NT2/D1 (cell line): ENCODE results near the gene VARS1.

Experiments used
- DNase-seq: peaks from one replicate; pipeline ENCODE4 v3.0.0-alpha.2; 2011; ENCODE audit warnings: low read depth, low spot score
- H3K27me3 ChIP-seq: 2 replicates; pipeline ENCODE4 v1.6.0; 2011; ENCODE audit warnings: mild to moderate bottlenecking; ENCODE audit not compliant: insufficient read length, insufficient read depth
- H3K36me3 ChIP-seq: 2 replicates; pipeline ENCODE4 v1.6.1; 2011; ENCODE audit warnings: mild to moderate bottlenecking, low read length, mixed read lengths; ENCODE audit not compliant: insufficient read depth, insufficient read length
- H3K4me1 ChIP-seq: 2 replicates; pipeline ENCODE4 v1.5.1; 2011; ENCODE audit not compliant: insufficient read depth, insufficient read length
- H3K4me3 ChIP-seq: 2 replicates; pipeline ENCODE4 v1.5.1; 2011; ENCODE audit warnings: low read depth; ENCODE audit not compliant: insufficient read length
- H3K9ac ChIP-seq: 2 replicates; pipeline ENCODE4 v1.6.0; 2011; ENCODE audit warnings: low read depth; ENCODE audit not compliant: insufficient read length
- H3K9me3 ChIP-seq: 2 replicates; pipeline ENCODE4 v1.5.1; 2011; ENCODE audit warnings: mild to moderate bottlenecking, low read length; ENCODE audit not compliant: insufficient read depth
- SUZ12 ChIP-seq: IDR thresholded peaks from 2 replicates; pipeline ENCODE4 v1.6.1; 2011; ENCODE audit not compliant: insufficient read length, insufficient read depth; ENCODE audit errors: extremely low read depth
- YY1 ChIP-seq: IDR thresholded peaks from 2 replicates; pipeline ENCODE4 v1.6.1; 2011; ENCODE audit not compliant: insufficient read length, insufficient read depth
- ZNF274 ChIP-seq: IDR thresholded peaks from 2 replicates; pipeline ENCODE4 v1.6.1; 2011; ENCODE audit warnings: mild to moderate bottlenecking, low read depth, low read length

VARS1 gene

DNA sequence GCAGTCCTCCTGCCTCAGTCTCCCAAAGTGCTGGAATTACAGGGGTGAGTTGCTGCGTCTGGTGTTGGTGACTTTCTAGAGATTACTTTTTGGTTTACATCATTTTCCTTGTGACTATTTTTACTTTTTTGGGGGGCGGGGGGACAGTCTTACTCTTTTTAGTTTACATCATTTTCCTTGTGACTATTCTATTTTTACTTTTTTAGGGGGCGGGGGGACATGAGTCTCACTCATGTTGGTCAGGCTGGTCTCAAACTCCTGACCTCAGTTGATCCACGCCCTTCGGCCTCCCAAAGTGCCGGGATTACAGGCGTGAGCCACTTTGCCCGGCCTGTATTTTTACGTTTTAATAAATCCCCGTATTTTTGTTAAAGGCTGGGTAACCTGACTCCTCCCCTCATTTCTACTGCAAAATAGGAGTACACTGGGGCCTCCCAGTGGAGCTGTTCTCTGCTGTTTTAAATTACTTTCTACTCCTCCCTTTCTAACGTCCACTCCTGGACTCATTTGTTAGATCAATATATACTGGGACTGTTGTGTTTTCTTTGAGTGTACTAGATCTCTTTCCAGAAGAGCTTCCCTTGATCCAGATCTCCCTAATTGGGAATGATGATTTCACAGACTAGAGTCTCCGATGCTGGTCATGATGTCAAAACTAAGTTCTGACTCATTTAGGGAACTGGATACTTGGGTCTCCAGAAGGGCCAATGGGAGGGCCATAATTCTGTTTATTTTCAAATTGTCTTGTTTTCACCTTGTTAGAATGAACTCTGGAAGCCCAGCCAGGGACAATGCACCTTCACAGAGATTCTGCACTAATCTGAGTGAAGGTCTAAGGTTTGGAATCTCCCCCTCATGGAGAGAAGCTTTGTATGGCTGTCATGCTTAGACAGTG is 41.2 kb upstream of the VARS1 start:
- no peak for DNase-seq
- no peaks in the 10 kb centered on the region for H3K27me3 ChIP-seq
- TF ChIP-seq SUZ12 (no peak), YY1 (no peak), ZNF274 (no peak)
- H3K4me1 ChIP-seq = no peaks in the 10 kb centered on the region
- peaks cover 62% of the 10 kb centered on the region for H3K36me3 ChIP-seq
- H3K9ac ChIP-seq = peak overlapping the region; percentile 100
- H3K9me3 ChIP-seq = no peaks in the 10 kb centered on the region
- H3K4me3 ChIP-seq = peak overlapping the region; percentile 95

DNA sequence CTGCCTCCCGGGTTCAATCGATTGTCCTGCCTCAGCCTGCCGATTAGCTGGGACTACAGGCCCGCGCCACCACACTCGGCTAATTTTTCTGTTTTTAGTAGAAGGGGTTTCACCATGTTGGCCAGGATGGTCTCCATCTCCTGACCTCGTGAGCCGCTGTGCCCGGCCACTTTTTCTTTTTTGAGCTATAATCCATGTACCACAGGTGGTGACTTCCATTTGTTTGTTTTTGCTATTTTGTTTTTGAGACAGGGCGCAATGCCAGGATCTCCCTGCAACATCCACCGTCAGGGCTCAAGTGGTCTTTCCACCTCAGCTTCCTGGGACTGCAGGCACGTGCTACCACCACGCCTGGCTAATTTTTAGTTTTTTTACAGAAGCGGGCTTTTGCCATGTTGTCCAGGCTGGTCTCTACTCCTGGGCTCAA is 40.5 kb upstream of the VARS1 start:
- TF ChIP-seq SUZ12 = no peak
- no peak for TF ChIP-seq ZNF274
- no peak for TF ChIP-seq YY1
- Histone ChIP-seq H3K27me3 (no peaks in the 10 kb centered on the region), H3K4me3 (peak overlapping the region; percentile 95), H3K9ac (peak overlapping the region; percentile 100), H3K4me1 (no peaks in the 10 kb centered on the region), H3K36me3 (peaks cover 61% of the 10 kb centered on the region), H3K9me3 (no peaks in the 10 kb centered on the region)
- DNase-seq = no peak

DNA sequence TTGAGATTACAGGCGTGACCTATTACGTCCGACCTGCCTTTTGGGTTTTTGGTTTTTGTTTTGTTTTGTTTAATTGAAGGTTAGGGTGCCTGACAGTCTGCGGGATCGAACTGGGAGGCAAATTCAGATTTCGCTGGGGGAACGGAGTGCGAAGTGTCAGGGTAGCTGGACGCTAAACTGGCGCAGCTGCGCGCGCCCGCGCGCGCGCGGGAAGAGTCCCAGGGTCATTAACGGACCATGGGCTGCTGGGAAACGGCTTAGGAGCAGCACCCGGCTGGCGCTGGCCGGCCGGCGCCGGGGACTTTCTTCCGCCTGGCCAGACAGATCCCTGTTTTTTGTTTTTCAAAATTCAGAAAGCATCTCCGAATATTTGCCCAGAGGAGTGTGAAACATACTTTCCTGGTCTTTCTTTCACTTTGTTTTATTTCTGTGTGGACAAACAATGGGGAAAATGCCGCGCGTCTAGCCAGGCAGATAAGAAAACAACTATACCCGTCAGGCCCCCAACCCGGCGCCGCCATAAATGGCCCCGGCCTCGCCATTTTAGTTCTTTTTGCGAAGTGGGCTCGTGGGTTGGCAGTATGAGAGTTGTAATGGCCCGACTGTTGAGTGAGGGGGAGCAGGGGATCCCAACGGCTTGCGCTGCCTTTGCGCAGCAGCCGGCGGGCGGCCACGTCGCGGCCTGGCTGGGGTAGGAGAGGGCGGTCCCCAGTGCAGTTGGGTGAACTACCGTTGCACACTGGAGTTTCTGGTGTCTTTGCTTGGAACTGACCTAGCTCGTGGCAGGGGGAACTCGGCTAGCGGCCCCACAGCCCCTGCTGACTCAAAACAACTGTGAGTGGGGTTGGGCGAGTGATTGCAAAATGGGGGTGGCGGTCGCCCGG is 39.1 kb upstream of the VARS1 start:
- Histone ChIP-seq H3K4me1 (no peaks in the 10 kb centered on the region), H3K4me3 (peak overlapping the region; percentile 95), H3K9ac (peak overlapping the region; percentile 100), H3K9me3 (no peaks in the 10 kb centered on the region), H3K27me3 (no peaks in the 10 kb centered on the region), H3K36me3 (peaks cover 47% of the 10 kb centered on the region)
- peak; percentile 60 for DNase-seq
- TF ChIP-seq SUZ12 = no peak
- peak; percentile 63 for TF ChIP-seq YY1

DNA sequence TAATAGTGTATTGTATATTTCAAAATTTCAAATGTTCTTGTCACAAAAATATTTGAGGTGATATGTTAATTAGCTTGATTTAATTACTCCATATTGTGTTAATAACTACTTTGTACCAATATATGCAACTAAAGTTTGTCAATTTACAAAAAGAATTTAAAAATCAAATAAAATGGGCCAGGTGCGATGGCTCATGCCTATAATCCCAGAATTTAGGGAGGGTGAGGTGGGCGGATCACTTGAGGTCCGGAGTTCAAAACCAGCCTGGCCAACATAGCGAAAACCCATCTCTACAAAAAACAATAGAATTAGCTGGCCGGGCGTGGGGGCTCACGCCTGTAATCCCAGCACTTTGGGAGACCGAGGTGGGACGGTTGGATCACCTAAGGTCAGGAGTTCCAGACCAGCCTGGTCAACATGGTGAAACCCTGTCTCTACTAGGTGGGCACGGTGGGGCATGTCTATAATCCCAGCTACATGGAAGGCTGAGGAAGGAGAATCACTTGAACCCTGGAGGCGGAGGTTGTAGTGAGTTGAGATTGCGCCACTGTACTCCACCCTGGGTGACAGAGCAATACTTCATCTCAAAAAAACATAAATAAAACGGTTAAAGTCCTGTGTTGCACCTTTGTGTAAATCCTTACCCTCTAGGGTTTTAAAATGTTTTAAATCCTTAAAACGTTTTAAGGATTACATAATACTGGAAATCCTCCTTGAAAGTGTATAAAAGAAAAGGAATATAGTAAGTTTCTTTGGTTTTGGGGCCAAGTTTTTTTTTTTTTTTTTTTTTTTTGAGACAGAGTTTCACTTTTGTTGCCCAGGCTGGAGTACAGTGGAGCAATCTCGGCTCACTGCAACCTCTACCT is 36.0 kb upstream of the VARS1 start:
- Histone ChIP-seq H3K9me3 (no peaks in the 10 kb centered on the region), H3K4me1 (no peaks in the 10 kb centered on the region), H3K36me3 (peaks cover 17% of the 10 kb centered on the region), H3K27me3 (no peaks in the 10 kb centered on the region), H3K4me3 (peak overlapping the region; percentile 39), H3K9ac (no peak overlapping the region)
- no peak for DNase-seq
- no peak for TF ChIP-seq ZNF274
- TF ChIP-seq SUZ12 = no peak
- no peak for TF ChIP-seq YY1

DNA sequence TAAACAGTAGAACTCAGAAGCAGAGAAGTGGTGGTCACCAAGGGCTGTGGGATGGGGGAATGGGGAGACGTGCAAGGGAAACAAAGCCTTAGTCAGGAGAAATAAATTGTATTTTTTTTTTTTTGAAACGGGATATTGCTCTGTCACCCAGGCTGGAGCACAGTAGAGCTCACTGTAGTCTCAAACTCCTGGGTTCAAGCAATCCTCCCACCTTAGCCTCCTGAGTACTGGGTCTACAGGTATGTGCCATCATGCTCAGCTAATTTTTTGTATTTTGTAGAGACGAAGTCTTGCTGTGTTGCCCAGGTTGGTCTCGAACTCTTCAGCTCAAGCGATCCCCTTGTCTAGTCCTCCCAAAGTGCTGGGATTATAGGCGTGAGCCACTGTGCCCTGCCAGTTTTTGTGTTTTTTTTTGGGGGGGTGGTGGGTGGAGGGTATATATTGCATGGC is 35.4 kb upstream of the VARS1 start:
- H3K4me1 ChIP-seq = no peaks in the 10 kb centered on the region
- no peaks in the 10 kb centered on the region for H3K9me3 ChIP-seq
- peak overlapping the region; percentile 39 for H3K4me3 ChIP-seq
- TF ChIP-seq SUZ12 (no peak), YY1 (no peak), ZNF274 (no peak)
- peaks cover 10% of the 10 kb centered on the region for H3K36me3 ChIP-seq
- H3K9ac ChIP-seq = peak overlapping the region; percentile 56
- DNase-seq = no peak
- no peaks in the 10 kb centered on the region for H3K27me3 ChIP-seq

DNA sequence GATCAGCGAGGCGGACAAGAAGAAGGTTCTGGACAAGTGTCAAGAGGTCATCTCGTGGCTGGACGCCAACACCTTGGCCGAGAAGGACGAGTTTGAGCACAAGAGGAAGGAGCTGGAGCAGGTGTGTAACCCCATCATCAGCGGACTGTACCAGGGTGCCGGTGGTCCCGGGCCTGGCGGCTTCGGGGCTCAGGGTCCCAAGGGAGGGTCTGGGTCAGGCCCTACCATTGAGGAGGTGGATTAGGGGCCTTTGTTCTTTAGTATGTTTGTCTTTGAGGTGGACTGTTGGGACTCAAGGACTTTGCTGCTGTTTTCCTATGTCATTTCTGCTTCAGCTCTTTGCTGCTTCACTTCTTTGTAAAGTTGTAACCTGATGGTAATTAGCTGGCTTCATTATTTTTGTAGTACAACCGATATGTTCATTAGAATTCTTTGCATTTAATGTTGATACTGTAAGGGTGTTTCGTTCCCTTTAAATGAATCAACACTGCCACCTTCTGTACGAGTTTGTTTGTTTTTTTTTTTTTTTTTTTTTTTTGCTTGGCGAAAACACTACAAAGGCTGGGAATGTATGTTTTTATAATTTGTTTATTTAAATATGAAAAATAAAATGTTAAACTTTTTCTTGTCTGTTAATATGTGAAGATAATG is 34.2 kb upstream of the VARS1 start:
- H3K27me3 ChIP-seq = no peaks in the 10 kb centered on the region
- H3K9me3 ChIP-seq = no peaks in the 10 kb centered on the region
- H3K9ac ChIP-seq = peak overlapping the region; percentile 56
- no peaks in the 10 kb centered on the region for H3K4me1 ChIP-seq
- H3K36me3 ChIP-seq = no peaks in the 10 kb centered on the region
- DNase-seq = no peak
- no peak for TF ChIP-seq YY1
- TF ChIP-seq SUZ12 = no peak
- peak overlapping the region; percentile 43 for H3K4me3 ChIP-seq
